IPS DF 4.7 (cell line): ENCODE data around the gene MMP23B.
"Not testable (repeated sequence)": the region's sequence is repeated elsewhere in the genome, so short reads cannot be mapped to it uniquely, and the experiment has no call there.

Source experiments
- DNase-seq: peaks from one replicate; pipeline ENCODE4 v3.0.0-alpha.2; 2013; ENCODE audit warnings: low spot score; ENCODE audit errors: extremely low read depth

MMP23B gene

GRCh38 chr1:1630965-1631781 is 800 bp upstream of the MMP23B start:
- DNase-seq: no peak

GRCh38 chr1:1633409-1633808 is 1.4 kb downstream of the MMP23B start:
- DNase-seq: not testable (repeated sequence)

GRCh38 chr1:1634613-1635012 is 2.6 kb downstream of the MMP23B start:
- not testable (repeated sequence) for DNase-seq

- DNase-seq: not testable (repeated sequence)
Observed at GRCh38 chr1:1636621-1637478, 4.9 kb downstream of the MMP23B start.

- not testable (repeated sequence) for DNase-seq
Observed at GRCh38 chr1:1637479-1637875, 5.5 kb downstream of the MMP23B start.

GRCh38 chr1:1638528-1638927 is 6.6 kb downstream of the MMP23B start:
- not testable (repeated sequence) for DNase-seq

GRCh38 chr1:1639368-1639767 is 7.4 kb downstream of the MMP23B start:
- DNase-seq: not testable (repeated sequence)

GRCh38 chr1:1640081-1640480 is 8.1 kb downstream of the MMP23B start:
- DNase-seq: not testable (repeated sequence)

DNA sequence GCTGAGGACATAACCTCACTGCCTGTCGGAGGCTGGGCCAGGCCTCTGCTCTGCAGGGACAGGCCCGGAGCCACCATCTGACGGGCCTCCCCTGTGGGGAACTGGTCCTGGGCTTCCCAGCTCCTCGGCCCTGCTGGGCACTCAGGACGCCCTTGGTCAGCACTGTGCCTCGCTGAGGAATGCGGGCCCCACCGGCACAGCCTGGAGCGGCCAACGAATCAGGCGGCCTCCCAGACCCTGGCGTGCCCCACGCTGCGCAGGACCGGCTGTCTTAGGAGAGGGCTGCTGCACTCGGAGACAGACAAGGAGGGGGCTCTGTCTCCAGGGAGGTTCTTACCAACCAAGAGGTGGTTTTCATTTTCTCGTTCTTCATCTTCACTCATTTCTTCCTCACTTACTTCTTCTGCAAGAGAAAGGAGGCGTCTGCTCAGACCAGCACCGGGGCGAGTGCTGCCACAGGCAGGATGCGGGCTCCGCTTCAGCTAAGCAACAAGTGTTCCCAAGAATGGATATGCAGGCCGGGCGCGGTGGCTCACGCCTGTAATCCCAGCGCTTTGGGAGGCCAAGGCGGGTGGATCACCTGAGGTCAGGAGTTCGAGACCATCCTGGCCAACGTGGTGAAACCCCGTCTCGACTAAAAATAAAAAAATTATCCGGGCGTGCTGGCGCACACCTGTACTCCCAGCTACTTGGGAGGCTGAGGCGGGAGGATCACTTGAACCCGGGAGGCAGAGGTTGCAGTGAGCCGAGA is 8.9 kb downstream of the MMP23B start:
- DNase-seq: not testable (repeated sequence)

GRCh38 chr1:1646326-1646725 is 14.4 kb downstream of the MMP23B start:
- DNase-seq: not testable (repeated sequence)

DNA sequence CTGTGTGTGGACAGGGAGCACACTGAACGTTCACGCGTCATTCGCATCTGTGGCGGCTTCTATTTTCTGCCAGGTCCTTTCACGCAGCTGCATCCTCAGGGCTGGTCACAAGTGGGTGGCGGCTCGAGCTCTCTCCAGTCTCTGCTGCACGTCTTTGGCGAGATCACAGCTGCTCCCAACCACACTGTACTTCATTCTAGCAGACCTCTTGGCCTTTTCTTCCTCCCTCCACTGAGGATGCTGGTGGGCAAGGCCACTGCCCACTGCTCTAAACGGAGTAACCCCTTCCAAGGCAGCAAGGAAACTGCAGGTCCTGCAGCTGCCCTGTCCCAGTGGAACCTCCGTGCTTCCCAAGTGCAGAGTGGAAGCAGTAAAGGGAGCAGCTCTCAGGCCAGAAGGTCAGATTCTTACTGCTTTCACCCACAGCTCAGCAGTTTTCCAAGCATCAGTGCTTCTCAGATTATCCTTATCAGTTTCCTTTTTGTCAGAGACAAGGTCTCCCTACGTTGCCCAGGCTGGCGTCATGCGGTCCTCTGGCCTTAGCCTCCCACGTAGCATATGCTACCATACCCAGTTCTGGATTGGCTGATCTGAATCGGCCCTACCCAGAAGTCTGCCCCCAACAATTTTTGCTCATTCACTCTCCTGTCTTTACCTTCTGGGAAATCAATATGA is 15.7 kb downstream of the MMP23B start:
- not testable (repeated sequence) for DNase-seq

DNA sequence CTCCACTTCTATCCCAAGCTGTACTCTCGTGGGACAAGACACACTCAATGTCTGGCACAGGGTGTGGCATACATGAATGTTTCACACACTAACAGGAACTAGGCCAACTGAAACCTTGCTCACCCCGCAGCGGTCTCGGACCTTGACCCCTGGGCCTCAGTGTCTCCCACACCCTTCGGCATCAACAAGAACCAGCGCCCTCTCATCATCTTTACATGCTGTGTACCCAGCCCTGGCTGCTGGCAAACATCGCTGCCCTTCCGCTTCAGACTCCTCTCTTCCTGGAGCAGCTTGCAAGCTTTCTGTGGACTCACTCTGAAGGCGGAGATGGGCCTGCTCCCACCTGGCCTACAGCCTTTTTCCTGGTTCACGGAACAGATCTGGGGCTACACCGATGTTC is 16.3 kb downstream of the MMP23B start:
- DNase-seq: not testable (repeated sequence)

DNA sequence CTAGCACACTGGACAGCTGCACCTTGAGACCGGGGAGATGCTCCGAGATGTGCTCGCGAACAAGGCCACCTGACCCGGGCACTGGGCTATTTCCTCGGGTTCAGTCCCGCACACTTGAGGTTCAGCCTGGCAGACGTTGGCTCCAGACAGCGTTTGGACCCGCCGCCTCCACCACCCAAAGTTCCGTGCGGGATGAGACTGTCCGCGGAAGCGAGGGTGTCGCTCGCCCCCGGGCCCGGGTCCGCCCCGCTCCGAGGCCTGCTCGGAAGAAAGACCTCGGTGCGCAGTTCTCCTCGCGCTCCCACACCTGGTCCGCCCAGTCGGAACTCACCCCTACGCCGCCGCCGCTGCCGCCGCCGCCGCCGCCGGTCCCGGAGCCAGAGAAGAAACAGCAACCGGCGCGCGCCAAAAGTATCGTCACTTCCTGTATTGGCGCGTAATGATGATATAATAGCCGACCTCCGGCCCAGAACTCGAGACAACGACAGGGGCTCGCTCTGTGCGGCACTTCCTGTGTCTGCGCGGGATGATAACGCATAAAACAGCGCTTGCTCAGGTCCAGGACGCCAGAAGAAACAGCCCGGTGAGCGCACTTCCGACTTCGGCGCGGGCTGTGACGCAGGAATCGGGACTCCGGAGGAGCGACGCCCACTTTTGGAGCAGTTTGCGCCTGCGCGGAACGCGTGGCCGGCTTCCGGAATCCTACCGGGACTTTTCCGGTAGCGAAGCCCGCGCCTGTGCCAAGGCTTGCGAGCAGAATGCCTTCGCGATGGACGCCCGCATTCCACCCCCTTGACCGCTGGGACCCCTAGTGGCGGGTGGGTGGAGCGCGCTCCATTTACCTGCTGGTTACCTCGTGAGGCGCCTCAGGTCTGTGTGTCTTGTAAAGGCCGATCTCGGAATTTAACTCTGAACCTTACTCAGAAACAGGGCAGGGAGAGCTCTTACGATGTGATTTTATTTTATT is 26.9 kb downstream of the MMP23B start, which contains the start of gene CDK11B:
Gene CDK11B, minus strand, starts transcription at position 422 of the 967 bp plus-strand sequence. CDS start 1,519 bp downstream, outside the sequence.
- not testable (repeated sequence) for DNase-seq

- not testable (repeated sequence) for DNase-seq
Observed at GRCh38 chr1:1662392-1662791, 30.4 kb downstream of the MMP23B start.

DNA sequence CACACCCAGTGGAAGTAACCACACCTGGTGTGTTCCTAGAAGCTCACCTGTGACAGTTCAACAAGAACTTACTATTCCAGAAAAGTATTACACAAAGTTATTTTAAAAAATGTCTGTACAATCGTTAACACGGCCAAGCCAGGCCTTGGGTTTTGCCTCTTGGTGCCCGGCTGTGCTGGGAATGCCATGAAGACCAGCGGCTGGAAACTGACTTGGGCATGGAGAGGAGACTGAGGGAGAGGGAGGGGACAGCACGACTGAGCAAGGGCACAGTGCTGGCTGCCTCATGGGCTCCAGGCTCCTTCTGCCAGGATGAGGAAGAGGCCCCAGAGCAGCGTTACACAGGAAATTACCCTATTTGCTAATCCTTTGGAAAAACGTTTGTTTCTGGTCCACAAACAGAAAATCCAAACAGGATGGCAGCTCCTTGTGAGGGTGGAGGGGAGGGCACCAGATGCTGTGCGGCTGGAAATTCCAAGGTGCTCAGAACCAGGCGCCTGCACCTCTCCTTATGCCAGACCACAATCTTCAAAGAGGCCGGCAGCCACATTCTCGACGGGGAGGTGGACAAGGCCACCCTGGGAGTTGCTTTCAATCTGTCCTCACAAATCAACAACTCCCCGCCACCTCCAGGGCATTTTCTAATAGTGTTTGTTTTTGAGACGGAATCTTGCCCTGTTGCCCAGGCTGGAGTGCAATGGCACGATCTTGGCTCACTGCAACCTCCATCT is 31.0 kb downstream of the MMP23B start:
- not testable (repeated sequence) for DNase-seq

GRCh38 chr1:1664318-1664717 is 32.3 kb downstream of the MMP23B start:
- DNase-seq: not testable (repeated sequence)

- DNase-seq: no peak
Observed at GRCh38 chr1:1664941-1665814, 33.2 kb downstream of the MMP23B start.

DNA sequence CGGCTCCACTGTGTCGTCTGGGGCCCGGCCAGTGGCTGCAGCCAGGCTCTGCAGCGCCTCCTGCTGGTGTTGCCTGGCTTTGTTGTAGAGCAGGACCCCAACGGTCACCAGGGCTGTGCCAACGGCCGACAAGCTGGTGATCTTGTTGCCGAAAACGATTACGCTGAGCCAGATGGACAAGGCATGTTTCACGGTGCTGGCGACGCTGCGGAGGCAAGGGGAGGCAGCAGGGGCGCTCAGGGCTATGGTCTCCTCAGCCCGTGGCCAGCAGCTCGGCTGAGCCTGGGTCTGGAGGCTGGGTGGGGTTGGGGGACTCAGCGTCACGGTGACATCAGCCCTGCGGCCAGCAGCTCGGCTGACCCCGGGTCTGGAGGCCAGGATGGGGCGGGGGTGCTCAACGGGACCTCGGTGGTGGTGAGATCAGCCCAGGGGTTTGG is 33.9 kb downstream of the MMP23B start:
- DNase-seq: no peak
